GM18517 (cell line): Measurements from ENCODE around the gene FEZF2.

Source experiments
- ATAC-seq: cut with Tn5 transposase; IDR thresholded peaks from one replicate; pipeline ENCODE4 v1.9.1; 2021; ENCODE audit warnings: mild to moderate bottlenecking, moderate library complexity; ENCODE audit not compliant: unreplicated experiment

Gene FEZF2

DNA sequence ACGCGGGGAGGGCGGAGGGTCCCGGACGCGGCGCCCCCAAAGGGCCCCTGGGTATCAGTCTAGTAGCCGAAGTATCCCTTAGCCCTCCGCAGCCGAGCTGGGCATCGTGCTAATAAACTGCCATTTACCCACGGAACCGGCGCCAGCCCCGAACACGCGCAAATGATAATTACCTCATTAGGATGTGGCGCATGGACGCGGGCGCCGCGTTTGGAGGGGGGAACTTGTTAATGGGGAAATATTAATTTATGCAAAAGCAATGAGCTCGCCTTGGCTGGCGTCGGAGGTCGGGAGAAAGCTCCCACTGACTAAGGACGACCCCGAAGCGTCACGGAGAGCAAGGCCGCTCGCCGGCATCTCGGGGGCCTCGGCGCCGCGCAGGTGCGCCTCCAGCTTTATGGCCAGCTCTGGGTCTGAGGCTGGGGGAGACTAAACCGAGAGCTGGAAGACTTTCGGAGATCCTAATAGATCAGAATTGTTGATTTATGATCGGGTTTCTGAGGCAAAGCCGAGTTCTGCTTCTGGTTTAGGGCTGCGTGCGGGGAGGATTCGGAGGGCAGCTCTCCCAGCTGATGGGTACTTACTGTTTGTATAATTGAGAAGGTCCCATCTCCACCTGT, 474 bp upstream of the FEZF2 start:
- no peak for ATAC-seq

DNA sequence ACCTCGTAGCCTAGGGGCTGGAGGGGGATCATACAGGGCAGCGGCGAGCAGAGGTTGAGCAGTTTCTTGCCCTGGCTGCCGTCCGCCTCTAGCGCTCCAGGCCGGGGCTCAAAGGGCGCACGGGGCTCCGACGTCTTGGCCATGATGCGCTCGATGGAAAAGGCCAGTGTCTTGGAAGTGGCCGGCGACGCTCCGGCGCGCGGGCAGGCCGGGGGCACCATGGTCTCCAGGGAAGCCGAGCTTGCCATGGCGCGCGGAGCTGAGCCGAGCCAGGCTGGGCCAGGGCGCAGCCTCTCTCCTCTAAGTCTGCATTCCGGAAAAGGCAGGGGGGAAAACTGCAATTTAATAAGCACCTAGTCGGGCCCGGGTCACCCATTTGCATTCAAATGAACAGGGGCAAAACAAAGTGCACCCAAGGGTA, 719 bp downstream of the FEZF2 start:
- ATAC-seq, result no peak

DNA sequence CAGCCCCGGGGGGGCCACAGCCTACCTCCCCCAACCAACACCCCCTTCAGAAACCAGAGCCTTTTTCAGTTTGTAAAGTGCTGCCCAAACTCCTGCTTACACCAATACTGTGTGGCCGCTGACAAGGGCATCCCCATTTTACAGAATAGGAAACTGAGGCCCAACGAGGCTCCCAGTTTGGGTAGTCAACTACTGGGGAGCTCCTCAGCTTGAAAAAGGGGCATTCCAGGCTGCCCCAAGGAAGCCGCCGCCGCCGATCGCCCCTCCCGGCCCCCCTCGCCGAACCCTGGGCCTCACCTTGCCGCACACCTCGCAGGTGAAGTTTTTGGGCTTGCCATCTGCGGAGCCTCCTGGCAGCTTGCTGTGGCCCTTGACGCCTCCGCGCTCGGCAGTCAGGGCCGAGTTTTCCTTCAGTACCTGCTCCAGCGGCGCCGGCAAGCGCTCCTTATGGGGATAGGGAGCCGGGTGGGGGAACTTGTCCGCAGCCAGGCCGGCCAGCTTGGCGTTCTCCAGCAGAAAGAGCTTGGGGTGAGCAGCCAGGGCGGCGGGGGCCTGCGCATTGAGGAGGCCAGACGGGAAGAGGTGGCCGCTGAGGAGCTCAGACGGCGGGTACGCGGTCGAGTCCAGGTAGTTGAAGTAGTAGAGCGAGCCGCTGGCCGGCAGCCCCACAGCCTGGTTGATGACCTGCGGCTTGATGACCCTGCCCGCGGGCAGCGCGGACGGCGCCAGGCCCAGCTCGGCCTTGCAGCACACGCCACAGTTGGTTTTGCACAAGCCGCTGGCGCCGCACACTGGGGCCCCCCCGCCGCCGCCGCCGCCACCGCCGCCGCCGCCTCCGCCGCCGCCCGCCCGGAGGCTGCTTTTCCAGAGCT, 1.4 kb downstream of the FEZF2 start:
- no peak for ATAC-seq

DNA sequence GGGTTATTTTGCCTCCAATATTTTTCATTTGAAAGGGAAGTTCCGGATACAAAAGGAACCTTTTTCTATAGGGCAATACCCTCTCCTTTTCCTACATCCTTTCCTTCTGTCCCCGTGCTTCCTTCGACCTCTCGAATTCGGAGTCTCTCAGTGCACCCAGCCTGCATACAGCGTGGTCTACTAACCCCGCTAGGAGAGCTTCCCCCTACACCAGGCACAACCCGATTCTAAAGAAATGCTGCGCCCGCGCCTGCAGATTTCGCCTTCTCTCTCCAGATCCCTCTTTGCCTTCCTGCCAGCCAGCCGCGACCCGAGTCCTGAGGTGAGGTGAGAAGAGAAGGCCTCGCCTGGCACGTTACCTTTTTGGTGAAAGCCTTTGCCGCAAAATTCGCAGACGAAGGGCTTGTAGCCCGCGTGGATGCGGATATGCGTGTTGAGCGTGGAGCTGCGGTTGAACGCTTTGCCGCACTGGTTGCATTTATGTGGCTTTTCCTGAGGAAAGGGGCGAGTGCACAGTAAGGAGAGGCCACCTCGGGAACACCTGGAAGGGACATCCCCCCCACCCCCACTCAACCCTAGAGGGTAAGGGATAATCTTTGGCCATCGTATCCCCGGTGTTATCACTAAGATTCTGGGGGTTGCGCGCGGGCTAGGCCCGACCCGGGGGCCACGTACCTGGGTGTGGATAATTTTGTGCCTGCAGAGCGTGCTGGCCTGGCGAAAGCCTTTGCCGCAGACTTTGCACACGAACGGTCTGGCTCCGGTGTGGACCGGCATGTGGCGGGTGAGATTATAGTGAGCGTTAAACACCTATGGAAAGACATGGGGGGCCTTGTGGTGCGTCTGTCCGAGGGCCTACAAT, 2.3 kb downstream of the FEZF2 start:
- ATAC-seq, result no peak

DNA sequence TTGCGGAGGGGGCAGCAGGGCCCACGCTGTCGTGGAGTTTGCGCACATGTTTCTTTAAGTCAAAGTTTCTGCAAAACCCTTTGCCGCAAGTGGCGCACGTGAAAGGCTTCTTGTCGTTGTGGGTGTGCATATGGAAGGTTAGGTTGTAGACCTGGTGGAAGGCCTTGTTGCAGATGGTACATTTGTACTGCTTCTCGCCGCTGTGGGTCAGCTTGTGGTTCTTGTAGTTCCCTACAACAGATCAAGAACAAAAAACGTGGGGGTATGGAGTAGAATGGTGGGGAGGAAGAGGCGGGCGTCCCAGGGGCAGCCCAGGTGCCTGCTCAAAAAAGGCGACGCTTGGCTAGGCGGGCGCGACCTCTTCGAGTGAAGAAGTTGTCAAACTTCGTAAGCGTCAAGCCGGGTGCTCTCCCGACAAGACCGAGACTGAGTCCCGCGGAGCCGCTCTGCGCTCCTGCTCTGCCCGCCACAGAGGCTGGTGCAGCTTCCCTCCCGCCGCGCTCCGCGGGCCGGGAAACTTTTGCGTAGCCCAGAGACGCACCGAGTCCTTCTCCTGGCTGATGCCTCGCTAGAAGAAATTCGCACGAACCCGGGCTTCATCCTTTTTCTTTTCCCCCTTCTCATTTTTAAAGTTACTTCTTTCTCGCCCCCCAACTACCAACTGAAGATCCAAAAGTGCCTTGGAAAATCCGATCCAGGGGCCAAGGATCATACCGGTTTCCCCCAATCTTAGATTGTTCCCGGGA, 3.1 kb downstream of the FEZF2 start:
- no peak for ATAC-seq

DNA sequence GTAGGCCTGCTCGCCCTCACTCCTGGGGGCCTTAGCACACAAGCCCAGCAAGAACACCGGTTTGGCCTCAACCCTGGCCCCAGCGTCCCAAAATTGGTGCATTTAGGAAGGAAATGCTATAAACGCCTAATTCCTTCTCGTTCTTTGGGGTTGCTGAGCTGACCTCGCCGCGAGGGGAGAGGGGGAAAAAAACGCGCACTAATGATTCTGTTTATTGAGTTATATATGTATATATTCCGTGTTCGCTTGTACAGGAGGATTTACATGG, 3.9 kb downstream of the FEZF2 start:
- no peak for ATAC-seq

GRCh38 chr3:62368705-62369475, 4.5 kb downstream of the FEZF2 start:
- ATAC-seq, result no peak

DNA sequence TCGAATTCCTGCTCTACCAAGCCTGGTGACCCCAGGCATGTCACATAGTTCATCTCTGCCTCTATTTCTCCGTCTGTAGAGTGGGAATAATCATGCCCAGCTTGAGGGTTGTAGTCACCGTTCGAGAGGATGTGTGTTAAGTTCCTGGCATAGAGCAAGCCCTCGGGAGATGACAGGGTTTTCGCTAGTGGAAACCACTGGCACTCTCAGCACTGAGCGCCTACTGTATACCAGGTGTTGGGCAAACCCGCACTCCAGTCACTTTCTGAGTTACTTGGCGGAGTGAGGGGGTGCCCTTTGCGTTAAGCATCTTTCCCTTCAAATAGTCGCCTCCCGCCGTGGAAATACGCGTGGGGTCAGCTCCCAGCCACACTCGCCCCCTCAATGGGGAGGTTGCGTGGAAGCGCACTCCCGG, 5.1 kb downstream of the FEZF2 start:
- no peak for ATAC-seq

DNA sequence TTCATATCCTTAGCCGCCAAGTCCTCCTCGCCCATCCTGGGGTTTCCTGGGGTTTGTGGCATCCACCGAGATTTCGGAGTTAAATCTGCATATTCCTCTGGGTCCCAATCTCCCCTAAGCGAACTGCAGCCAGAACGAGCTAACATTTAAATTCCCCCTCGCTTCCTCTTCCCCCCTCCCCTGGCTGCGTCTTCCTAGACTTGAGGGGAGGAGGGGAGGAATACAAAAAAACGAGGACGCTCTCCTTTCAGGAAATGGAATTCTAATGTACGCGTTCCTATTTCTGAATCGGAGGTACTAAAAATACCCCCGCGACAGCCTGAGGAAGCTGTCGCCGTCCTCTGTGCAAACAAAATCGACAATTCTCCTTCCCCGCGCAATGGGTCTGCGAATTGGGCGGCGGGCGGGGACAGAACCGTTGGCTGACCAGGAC, 5.6 kb downstream of the FEZF2 start:
- no peak for ATAC-seq

DNA sequence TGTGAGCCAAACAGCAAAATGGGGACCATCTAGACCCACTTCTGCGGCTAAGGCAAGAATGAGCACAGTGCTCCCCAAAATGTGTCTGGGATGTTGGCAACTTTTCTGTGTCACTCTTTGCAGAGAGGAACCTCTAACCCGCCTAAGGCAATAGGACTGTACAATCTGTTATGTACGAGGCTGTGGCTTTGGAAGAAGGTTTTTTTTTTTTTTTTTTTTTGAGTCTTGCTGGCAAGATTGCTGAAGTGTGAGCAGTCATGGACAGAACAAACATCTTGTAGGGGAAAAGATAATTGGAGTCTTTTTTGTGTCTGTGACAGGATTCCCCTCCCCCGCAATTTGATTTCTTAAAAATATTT, 7.2 kb downstream of the FEZF2 start:
- ATAC-seq, result no peak

- ATAC-seq, result no peak
Observed at GRCh38 chr3:62365391-62366125, 7.8 kb downstream of the FEZF2 start.

DNA sequence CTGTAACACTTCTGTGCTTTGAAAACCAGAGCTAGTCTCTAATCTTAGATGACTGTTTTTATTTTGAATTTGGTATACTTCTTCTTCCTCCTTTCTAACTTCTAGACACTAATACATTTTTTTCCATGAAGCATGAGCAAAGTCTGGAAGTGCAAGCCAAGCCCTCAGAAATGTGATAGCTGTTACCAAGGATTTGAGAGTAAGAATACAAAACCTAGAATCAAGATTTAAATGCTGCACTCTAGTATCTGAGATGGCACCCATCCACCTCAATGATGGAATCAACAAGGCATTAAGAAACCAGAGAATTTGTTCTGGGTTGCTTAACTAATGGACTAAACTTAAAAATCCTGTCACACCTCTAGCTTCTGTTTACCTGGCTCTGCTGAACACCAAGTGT, 9.2 kb downstream of the FEZF2 start:
- ATAC-seq, result no peak

DNA sequence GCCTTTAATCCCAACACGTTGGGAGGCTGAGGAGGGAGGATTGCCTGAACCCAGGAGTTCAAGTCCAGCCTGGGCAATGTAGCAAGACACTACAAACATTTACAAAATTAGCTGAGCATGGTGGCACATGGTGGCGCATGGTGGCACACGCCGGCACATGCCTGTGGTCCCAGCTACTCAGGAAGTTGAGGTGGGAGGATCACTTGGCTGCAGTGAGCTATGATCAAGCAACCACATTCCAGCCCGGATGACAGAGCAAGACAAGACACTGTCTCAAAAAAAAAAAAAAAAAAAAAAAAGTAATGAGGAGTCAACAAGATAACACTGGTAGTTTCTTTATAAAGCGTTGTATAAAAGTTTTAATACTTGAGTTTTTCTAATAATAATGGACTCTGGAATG, 10.1 kb downstream of the FEZF2 start:
- no peak for ATAC-seq

DNA sequence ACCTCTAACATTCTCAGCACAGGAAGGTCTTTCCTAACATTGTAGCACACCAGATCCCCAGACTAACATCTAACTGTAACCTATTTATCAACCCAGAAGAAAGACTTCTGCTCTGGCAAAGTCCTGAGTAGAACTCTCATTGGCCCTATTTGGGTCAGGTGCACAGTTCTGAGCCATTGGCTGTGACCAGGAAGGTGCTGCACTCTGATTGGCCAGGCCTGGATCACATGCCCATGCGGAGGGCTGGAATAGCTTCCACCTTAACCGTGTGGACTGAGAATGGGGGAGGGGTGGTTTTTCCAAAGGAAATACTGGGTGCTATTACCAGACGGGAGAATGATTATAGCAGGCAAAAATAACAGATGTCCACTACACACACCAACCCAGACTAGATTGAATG, 11.5 kb downstream of the FEZF2 start:
- no peak for ATAC-seq

- ATAC-seq, result peak; percentile 96
Observed at GRCh38 chr3:62361261-62361660, 12.1 kb downstream of the FEZF2 start.

GRCh38 chr3:62359531-62359930, 13.8 kb downstream of the FEZF2 start:
- ATAC-seq, result no peak

DNA sequence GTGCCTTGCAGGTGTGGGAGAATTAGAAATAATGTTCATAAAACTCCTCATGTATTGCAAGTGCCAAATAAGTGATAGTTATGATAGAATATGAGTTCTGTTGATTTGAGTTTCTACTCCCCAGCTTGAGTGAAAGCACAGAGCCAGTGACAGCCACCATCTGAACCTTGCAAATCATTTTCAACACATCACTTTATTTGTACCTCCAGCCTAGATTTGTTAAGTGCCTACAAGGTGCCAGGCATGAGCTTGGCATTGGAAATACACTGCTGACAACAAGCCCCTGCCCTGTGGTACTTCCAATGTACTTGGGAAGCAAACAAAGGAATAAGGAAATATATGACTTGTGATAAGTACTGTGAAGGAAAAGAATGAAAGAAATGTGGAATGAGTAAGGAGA, 17.0 kb downstream of the FEZF2 start:
- ATAC-seq, result no peak

DNA sequence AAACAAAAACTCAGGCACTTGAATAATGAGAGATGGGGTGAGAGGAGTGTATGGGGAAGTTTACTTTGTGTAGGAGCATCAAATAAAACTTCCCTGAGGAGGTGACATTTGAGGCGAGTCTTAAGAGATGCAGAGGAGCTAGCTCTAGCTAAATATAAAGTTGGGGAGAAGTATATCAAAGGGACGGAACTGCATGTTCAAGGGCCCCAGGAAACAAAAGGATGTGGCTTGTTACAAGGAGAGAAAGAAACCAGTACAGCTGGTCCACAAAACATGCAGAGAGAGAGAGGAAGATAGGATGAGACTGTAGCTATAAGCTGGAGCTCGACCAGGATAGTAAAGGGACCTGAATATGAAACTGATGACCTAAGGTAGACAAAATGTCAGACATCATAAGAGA, 17.6 kb downstream of the FEZF2 start:
- ATAC-seq, result no peak

GRCh38 chr3:62343755-62344154, 29.6 kb downstream of the FEZF2 start:
- ATAC-seq, result no peak

DNA sequence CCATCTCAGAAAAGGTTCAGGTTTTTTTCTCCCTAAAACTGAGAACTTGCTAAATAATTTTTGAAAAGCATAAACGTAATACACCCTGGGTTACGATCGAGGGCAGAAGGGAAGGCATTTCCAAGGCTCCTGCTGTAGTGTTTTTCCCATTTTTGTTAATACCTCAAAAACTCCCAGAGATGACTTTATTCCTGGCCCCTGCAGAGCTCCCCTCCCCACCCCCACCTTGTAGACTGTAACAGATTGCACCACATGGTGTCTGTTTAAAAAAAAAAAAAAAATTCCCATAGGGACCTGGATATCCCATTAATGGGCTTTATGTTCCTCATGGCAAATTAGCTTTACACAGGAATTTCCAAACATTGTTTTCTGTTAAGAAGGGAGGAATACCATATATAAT, 38.2 kb downstream of the FEZF2 start:
- ATAC-seq, result no peak
